H1 (cell line): Measurements from ENCODE around the gene FAM25A. TPM values are rescaled to one million over a fixed set of nuclear protein-coding genes. Genes with fewer than 3 reads are reported as not detected.
A peak's percentile ranks its signal among the peaks of the same experiment; 100 is the strongest.

Experiments
- CTCF ChIA-PET: fragments of 300-600 bp; sonication (Branson Sonifier 250); formaldehyde crosslinking; loops from one replicate; lab custom pipeline; 2021; ENCODE audit not compliant: partially characterized antibody; lab: Charles Lee
- POLR2A ChIA-PET: fragments of 300-600 bp; sonication (Branson Sonifier 250); formaldehyde crosslinking; loops from one replicate; lab custom pipeline; 2021; ENCODE audit warnings: inconsistent platforms; ENCODE audit not compliant: partially characterized antibody; lab: Charles Lee
- DNase-seq, 2 experiments: peaks; one replicate each; pipeline versions ENCODE4 v3.0.0 to v3.0.0-alpha.2; 2010 to 2022; ENCODE audit warnings: low spot score in 2 of 2, low read depth in 1 of 2, mixed read lengths in 1 of 2
- FAIRE-seq: peaks from 2 replicates; lab custom pipeline; 2011; peaks lifted over from hg19 to GRCh38; lab: Jason Lieb, UNC
- H2AFZ ChIP-seq: 2 replicates; pipeline ENCODE4 v1.8.1; 2012; ENCODE audit warnings: low read length, inconsistent platforms
- H2AK5ac ChIP-seq: 2 replicates; pipeline ENCODE4 v1.6.1; 2013; ENCODE audit warnings: low read depth, low read length
- H2BK120ac ChIP-seq: replicated peaks from 2 replicates; pipeline ENCODE3; 2013; ENCODE audit warnings: low read depth, low read length, inconsistent platforms
- H2BK12ac ChIP-seq: 2 replicates; pipeline ENCODE4 v1.6.1; 2013; ENCODE audit warnings: low read depth, low read length
- H2BK15ac ChIP-seq: 2 replicates; pipeline ENCODE4 v1.6.1; 2013; ENCODE audit warnings: low read length
- H2BK20ac ChIP-seq: 2 replicates; pipeline ENCODE4 v1.6.1; 2013; ENCODE audit warnings: low read length
- H2BK5ac ChIP-seq: 2 replicates; pipeline ENCODE4 v1.6.1; 2013; ENCODE audit warnings: low read depth, low read length
- H3K14ac ChIP-seq: 2 replicates; pipeline ENCODE4 v1.6.1; 2013; ENCODE audit warnings: inconsistent platforms; ENCODE audit not compliant: insufficient read length
- H3K18ac ChIP-seq: 2 replicates; pipeline ENCODE4 v1.6.1; 2013; ENCODE audit warnings: low read length; ENCODE audit errors: extremely low read depth
- H3K23ac ChIP-seq: 2 replicates; pipeline ENCODE4 v1.6.1; 2013; ENCODE audit warnings: inconsistent platforms; ENCODE audit not compliant: insufficient read length
- H3K23me2 ChIP-seq: 2 replicates; pipeline ENCODE4 v1.6.1; 2013; ENCODE audit warnings: low read depth, low read length
- H3K27ac ChIP-seq: 2 replicates; pipeline ENCODE4 v1.6.1; 2011; ENCODE audit warnings: low read depth, low read length, inconsistent platforms
- H3K27me3 ChIP-seq, 4 experiments: replicated peaks in 1 of 4; 1 replicate in 1 of 4; 2 replicates in 3 of 4; pipeline versions ENCODE4 v1.6.1 to v1.8.1; 2011 to 2013; ENCODE audit warnings: low read length in 3 of 4, mild to moderate bottlenecking in 3 of 4, inconsistent platforms in 2 of 4, mixed read lengths in 2 of 4, moderate library complexity in 1 of 4; ENCODE audit not compliant: control insufficient read depth in 3 of 4, insufficient read depth in 3 of 4; ENCODE audit errors: extremely low read depth in 1 of 4
- H3K36me3 ChIP-seq, 4 experiments: 2 replicates each; pipeline versions ENCODE4 v1.6.1 to v1.8.1; 2011 to 2013; ENCODE audit warnings: mild to moderate bottlenecking in 4 of 4, low read length in 3 of 4, moderate library complexity in 2 of 4, control low read depth in 1 of 4, inconsistent platforms in 1 of 4; ENCODE audit not compliant: insufficient read depth in 4 of 4, control insufficient read depth in 2 of 4
- H3K4ac ChIP-seq: replicated peaks from 2 replicates; pipeline ENCODE3; 2013; ENCODE audit warnings: low read length, low read depth, mixed read lengths, inconsistent platforms; ENCODE audit not compliant: insufficient read length
- H3K4me1 ChIP-seq, 4 experiments: replicated peaks in 1 of 4; 1 replicate in 1 of 4; 2 replicates in 3 of 4; pipeline versions ENCODE4 v1.6.1 to v1.8.1; 2011 to 2013; ENCODE audit warnings: low read length in 3 of 4, inconsistent platforms in 2 of 4, mixed read lengths in 1 of 4; ENCODE audit not compliant: insufficient read depth in 4 of 4, control insufficient read depth in 3 of 4
- H3K4me2 ChIP-seq, 2 experiments: 2 replicates each; pipeline versions ENCODE4 v1.6.1 to v1.8.1; 2011 to 2013; ENCODE audit warnings: low read depth in 2 of 2, low read length in 2 of 2, control low read depth in 1 of 2, inconsistent platforms in 1 of 2, mild to moderate bottlenecking in 1 of 2; ENCODE audit not compliant: insufficient read depth in 1 of 2
- H3K4me3 ChIP-seq, 4 experiments: fragments of 200-600, 300-600 bp in 1 of 4; sonication (generic), shearing (Covaris generic), sonication (Bioruptor Twin) in 1 of 4; 2 replicates each; pipeline versions ENCODE4 v1.5.1 to v1.8.1; 2011 to 2016; ENCODE audit warnings: low read length in 4 of 4, low read depth in 3 of 4, control low read depth in 2 of 4, inconsistent platforms in 2 of 4, mild to moderate bottlenecking in 2 of 4, mixed read lengths in 1 of 4, moderate library complexity in 1 of 4; ENCODE audit not compliant: insufficient read depth in 2 of 4; ENCODE audit errors: extremely low read depth in 1 of 4
- H3K56ac ChIP-seq: replicated peaks from 2 replicates; pipeline ENCODE3; 2013; ENCODE audit warnings: low read depth, mild to moderate bottlenecking, mixed read lengths, low read length, inconsistent platforms; ENCODE audit not compliant: insufficient read length
- H3K79me1 ChIP-seq: 2 replicates; pipeline ENCODE4 v1.6.1; 2013; ENCODE audit warnings: low read depth, low read length, control low read depth
- H3K79me2 ChIP-seq, 2 experiments: 2 replicates each; pipeline versions ENCODE4 v1.6.1 to v1.8.1; 2012 to 2013; ENCODE audit warnings: low read length in 2 of 2, mild to moderate bottlenecking in 2 of 2, inconsistent platforms in 1 of 2; ENCODE audit not compliant: insufficient read depth in 2 of 2, control insufficient read depth in 1 of 2
- H3K9ac ChIP-seq, 4 experiments: replicated peaks in 1 of 4; 1 replicate in 1 of 4; 2 replicates in 3 of 4; pipeline versions ENCODE4 v1.6.1 to v1.8.1; 2011 to 2013; ENCODE audit warnings: low read depth in 3 of 4, low read length in 3 of 4, control low read depth in 2 of 4, mild to moderate bottlenecking in 2 of 4, moderate library complexity in 2 of 4, inconsistent platforms in 1 of 4; ENCODE audit errors: extremely low read depth in 1 of 4
- H3K9me3 ChIP-seq, 2 experiments: 2 replicates each; pipeline versions ENCODE4 v1.6.1 to v1.8.1; 2012 to 2013; ENCODE audit warnings: mild to moderate bottlenecking in 2 of 2, moderate library complexity in 2 of 2, control low read depth in 1 of 2, inconsistent platforms in 1 of 2, low read depth in 1 of 2, low read length in 1 of 2, mixed read lengths in 1 of 2; ENCODE audit not compliant: insufficient read depth in 2 of 2
- H4K20me1 ChIP-seq, 2 experiments: replicated peaks in 1 of 2; 2 replicates each; pipeline versions ENCODE3 to v1.8.1; 2011 to 2013; ENCODE audit warnings: inconsistent platforms in 2 of 2, low read length in 2 of 2, mild to moderate bottlenecking in 1 of 2; ENCODE audit not compliant: insufficient read depth in 2 of 2, control insufficient read depth in 1 of 2
- H4K5ac ChIP-seq: 2 replicates; pipeline ENCODE4 v1.6.1; 2013; ENCODE audit warnings: low read length, low read depth, mixed read lengths, inconsistent platforms; ENCODE audit not compliant: insufficient read length
- H4K8ac ChIP-seq: 2 replicates; pipeline ENCODE4 v1.8.0; 2013; ENCODE audit warnings: mild to moderate bottlenecking, moderate library complexity, low read length, inconsistent platforms; ENCODE audit not compliant: insufficient read depth; ENCODE audit errors: extremely low read depth
- H4K91ac ChIP-seq: replicated peaks from 2 replicates; pipeline ENCODE3; 2013; ENCODE audit warnings: low read length, mixed read lengths, inconsistent platforms; ENCODE audit not compliant: insufficient read length
- BACH1 ChIP-seq: IDR thresholded peaks from 2 replicates; pipeline ENCODE4 v1.6.1; 2012; ENCODE audit warnings: low read length, improper control_type of control experiment
- CEBPB ChIP-seq: IDR thresholded peaks from 2 replicates; pipeline ENCODE4 v1.6.1; 2012; ENCODE audit warnings: low read depth, low read length
- CREB1 ChIP-seq: IDR thresholded peaks from 2 replicates; pipeline ENCODE4 v1.6.1; 2012; ENCODE audit warnings: inconsistent platforms
- EZH2 ChIP-seq: fragments of 200-600 bp; sonication (generic); IDR thresholded peaks from 2 replicates; pipeline ENCODE4 v1.7.1; 2012; ENCODE audit warnings: low read depth, mild to moderate bottlenecking, moderate library complexity, low read length, inconsistent platforms; ENCODE audit not compliant: severe bottlenecking
- POLR2AphosphoS5 ChIP-seq: IDR thresholded peaks from 2 replicates; pipeline ENCODE4 v1.6.1; 2011; ENCODE audit warnings: low read depth, low read length
- RAD21 ChIP-seq, 2 experiments: IDR thresholded peaks in 1 of 2; conservative IDR thresholded peaks in 1 of 2; 2 replicates each; pipeline ENCODE4 v1.6.1; 2011; ENCODE audit warnings: low read depth in 2 of 2, low read length in 2 of 2, improper control_type of control experiment in 1 of 2, inconsistent platforms in 1 of 2, mild to moderate bottlenecking in 1 of 2, moderate library complexity in 1 of 2
- RBBP5 ChIP-seq: IDR thresholded peaks from 2 replicates; pipeline ENCODE4 v1.7.1; 2012; ENCODE audit warnings: low read depth, mild to moderate bottlenecking, inconsistent platforms, low read length, moderate library complexity, borderline replicate concordance
- RXRA ChIP-seq: IDR thresholded peaks from 2 replicates; pipeline ENCODE4 v1.6.1; 2011; ENCODE audit warnings: low read depth, mild to moderate bottlenecking, low read length, moderate library complexity; ENCODE audit not compliant: insufficient read depth
- SUZ12 ChIP-seq: fragments of 200-600 bp; sonication (generic); IDR thresholded peaks from 2 replicates; pipeline ENCODE4 v1.6.1; 2012; ENCODE audit warnings: mild to moderate bottlenecking, inconsistent platforms, low read length, moderate library complexity, mixed read lengths
- TAF1 ChIP-seq: IDR thresholded peaks from 2 replicates; pipeline ENCODE4 v1.6.1; 2011; ENCODE audit warnings: mild to moderate bottlenecking, low read depth, low read length
- TAF7 ChIP-seq: optimal IDR thresholded peaks from 2 replicates; pipeline ENCODE3; 2011; ENCODE audit warnings: low read depth, mild to moderate bottlenecking, inconsistent platforms, low read length, moderate library complexity, borderline replicate concordance
- TBP ChIP-seq: IDR thresholded peaks from 2 replicates; pipeline ENCODE4 v1.6.1; 2011; ENCODE audit warnings: low read depth, low read length, improper control_type of control experiment
- YY1 ChIP-seq: IDR thresholded peaks from 2 replicates; pipeline ENCODE4 v1.6.1; 2011; ENCODE audit warnings: low read depth, mild to moderate bottlenecking, low read length
- WGBS, 2 experiments: shearing (Covaris generic) in 1 of 2; methylation state at CpG; one replicate each; pipeline versions ENCODE4 v1.1.6 to v1.1.7; 2013 to 2015; ENCODE audit warnings: low lambda C conversion rate in 2 of 2, mixed read lengths in 2 of 2, inconsistent platforms in 1 of 2, low coverage in 1 of 2, missing lambda C conversion rate in 1 of 2; ENCODE audit not compliant: insufficient replicate concordance in 2 of 2, insufficient coverage in 1 of 2, insufficient read length in 1 of 2; ENCODE audit errors: extremely low coverage in 1 of 2, missing lambda C conversion rate in 1 of 2; 5-methylcytosine and 5-hydroxymethylcytosine counted together
- polyA plus RNA-seq, 7 experiments: library from polyadenylated mRNA; depleted of rRNA in 3 of 7; stranded (reverse) in 5 of 7; unstranded in 2 of 7; fragments of >200 nt in 5 of 7; fragments of 200-250 nt in 2 of 7; gene quantifications; 1 replicate in 5 of 7; 2 replicates in 1 of 7; 4 replicates in 1 of 7; pipeline versions ENCODE4 v1.2.1 to v1.2.3, GENCODE V29; 2011 to 2013; ENCODE audit warnings: missing spikeins in 2 of 7, mixed read lengths in 2 of 7
- total RNA-seq: library from RNA; stranded (reverse); fragmentation: NEBNext Ultra II Directional; extraction: Animal tissue kit (Norgen Biotek cat#: 25700); gene quantifications from 2 replicates; pipeline ENCODE4 v1.2.1, GENCODE V29; 2021

FAM25A gene
- total and polyA plus RNA-seq, 2 of the 8 experiments (the other 6 are each of a cell fraction or from before 2014, with no cell fraction given): not detected

DNA sequence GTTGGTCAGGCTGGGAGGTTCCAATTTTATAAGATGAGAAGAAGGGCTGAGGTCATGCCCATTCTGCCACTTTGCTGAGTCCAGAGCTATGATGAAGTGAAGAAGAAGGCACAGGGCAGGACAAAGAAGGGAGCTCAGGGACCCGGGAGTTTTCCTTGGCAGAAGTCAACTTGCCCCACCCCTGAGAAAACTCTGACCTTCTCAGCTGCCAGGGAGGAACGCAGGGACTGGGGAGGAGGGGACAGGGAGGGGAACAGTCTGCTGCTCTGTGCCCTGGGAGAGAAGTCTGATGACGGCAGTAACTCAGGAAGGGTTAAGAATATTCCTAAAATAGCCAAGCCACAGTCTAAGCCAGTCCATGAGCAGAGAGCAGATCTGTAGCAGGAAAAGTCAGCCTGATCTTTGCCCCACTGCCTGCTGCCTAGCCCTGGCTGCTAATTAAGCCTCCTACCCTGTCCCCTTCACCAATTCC lies 40.1 kb upstream of the FAM25A start:
- H2BK20ac ChIP-seq: no peak overlapping the region
- H4K8ac ChIP-seq: peak overlapping the region; percentile 45; the same call in 1 of the 2 replicates
- no peaks in the 10 kb centered on the region for H4K20me1 ChIP-seq
- H3K18ac ChIP-seq: no peak overlapping the region
- H3K4me2 ChIP-seq: no peak overlapping the region
- H3K23ac ChIP-seq: no peak overlapping the region
- ChIA-PET CTCF (interaction anchor here (0.6 to 2.8 kb wide), 7 partner anchors 12 to 341 kb away, joined by 3 to 12 read pairs (median 3); partner anchors contain the start of gene ADIRF), POLR2A (interaction anchor here (0.6 to 1.2 kb wide), 2 partner anchors 10 to 32 kb away, joined by 3 read pairs; no protein-coding TSS in a partner anchor)
- WGBS, 2 experiments: 92% methylated on average over 3 of the region's 3 CpGs; no CpG with 5 or more reads in 1 of the 2 experiments
- no peak overlapping the region for H3K27ac ChIP-seq
- H2BK5ac ChIP-seq: no peak overlapping the region
- H2AFZ ChIP-seq: no peak overlapping the region
- H2BK120ac ChIP-seq: no peak overlapping the region
- H3K9ac ChIP-seq: no peak overlapping the region
- no peak overlapping the region for H2BK15ac ChIP-seq
- FAIRE-seq (no peak), DNase-seq (no peak)
- H3K14ac ChIP-seq: no peak overlapping the region
- H3K56ac ChIP-seq: no peak overlapping the region
- H2BK12ac ChIP-seq: no peak overlapping the region
- H3K36me3 ChIP-seq: no peaks in the 10 kb centered on the region
- H3K4ac ChIP-seq: no peak overlapping the region
- no peak overlapping the region for H4K5ac ChIP-seq
- H3K79me1 ChIP-seq: no peaks in the 10 kb centered on the region
- H3K23me2 ChIP-seq: no peaks in the 10 kb centered on the region
- peaks cover 0 to 2% (median 0%) of the 10 kb centered on the region in 4 experiments; a peak in 1 of 7 replicates for H3K4me1 ChIP-seq
- no peak overlapping the region for H3K4me3 ChIP-seq
- no peaks in the 10 kb centered on the region for H3K27me3 ChIP-seq
- H3K79me2 ChIP-seq: no peaks in the 10 kb centered on the region
- H4K91ac ChIP-seq: no peak overlapping the region
- H2AK5ac ChIP-seq: no peak overlapping the region
- no peaks in the 10 kb centered on the region for H3K9me3 ChIP-seq
- TF ChIP-seq POLR2AphosphoS5 (no peak), CREB1 (no peak), SUZ12 (no peak), BACH1 (no peak), TBP (no peak), RXRA (no peak), EZH2 (no peak), CEBPB (no peak), TAF7 (no peak), RBBP5 (no peak), TAF1 (no peak), RAD21 (IDR thresholded peaks at IDR 0.05 in 1 of 2, conservative IDR thresholded peaks at IDR 0.05 in 1 of 2; ENCODE audit: low read depth in 2 of 2, low read length in 2 of 2) (no peak), YY1 (no peak)
